H1 (cell line): Measurements from ENCODE around the gene PKD1L1. TPM values are rescaled to one million over a fixed set of nuclear protein-coding genes. Genes with fewer than 3 reads are reported as not detected.
A peak's percentile ranks its signal among the peaks of the same experiment; 100 is the strongest.

Experiments used
- CTCF ChIA-PET: fragments of 300-600 bp; sonication (Branson Sonifier 250); formaldehyde crosslinking; loops from one replicate; lab custom pipeline; 2021; ENCODE audit not compliant: partially characterized antibody; lab: Charles Lee
- POLR2A ChIA-PET: fragments of 300-600 bp; sonication (Branson Sonifier 250); formaldehyde crosslinking; loops from one replicate; lab custom pipeline; 2021; ENCODE audit warnings: inconsistent platforms; ENCODE audit not compliant: partially characterized antibody; lab: Charles Lee
- DNase-seq, 2 experiments: peaks; one replicate each; pipeline versions ENCODE4 v3.0.0 to v3.0.0-alpha.2; 2010 to 2022; ENCODE audit warnings: low spot score in 2 of 2, low read depth in 1 of 2, mixed read lengths in 1 of 2
- FAIRE-seq: peaks from 2 replicates; lab custom pipeline; 2011; peaks lifted over from hg19 to GRCh38; lab: Jason Lieb, UNC
- H2AFZ ChIP-seq: 2 replicates; pipeline ENCODE4 v1.8.1; 2012; ENCODE audit warnings: low read length, inconsistent platforms
- H2AK5ac ChIP-seq: 2 replicates; pipeline ENCODE4 v1.6.1; 2013; ENCODE audit warnings: low read depth, low read length
- H2BK120ac ChIP-seq: replicated peaks from 2 replicates; pipeline ENCODE3; 2013; ENCODE audit warnings: low read depth, low read length, inconsistent platforms
- H2BK12ac ChIP-seq: 2 replicates; pipeline ENCODE4 v1.6.1; 2013; ENCODE audit warnings: low read depth, low read length
- H2BK15ac ChIP-seq: 2 replicates; pipeline ENCODE4 v1.6.1; 2013; ENCODE audit warnings: low read length
- H2BK20ac ChIP-seq: 2 replicates; pipeline ENCODE4 v1.6.1; 2013; ENCODE audit warnings: low read length
- H2BK5ac ChIP-seq: 2 replicates; pipeline ENCODE4 v1.6.1; 2013; ENCODE audit warnings: low read depth, low read length
- H3K14ac ChIP-seq: 2 replicates; pipeline ENCODE4 v1.6.1; 2013; ENCODE audit warnings: inconsistent platforms; ENCODE audit not compliant: insufficient read length
- H3K18ac ChIP-seq: 2 replicates; pipeline ENCODE4 v1.6.1; 2013; ENCODE audit warnings: low read length; ENCODE audit errors: extremely low read depth
- H3K23ac ChIP-seq: 2 replicates; pipeline ENCODE4 v1.6.1; 2013; ENCODE audit warnings: inconsistent platforms; ENCODE audit not compliant: insufficient read length
- H3K23me2 ChIP-seq: 2 replicates; pipeline ENCODE4 v1.6.1; 2013; ENCODE audit warnings: low read depth, low read length
- H3K27ac ChIP-seq: 2 replicates; pipeline ENCODE4 v1.6.1; 2011; ENCODE audit warnings: low read depth, low read length, inconsistent platforms
- H3K27me3 ChIP-seq, 4 experiments: replicated peaks in 1 of 4; 1 replicate in 1 of 4; 2 replicates in 3 of 4; pipeline versions ENCODE4 v1.6.1 to v1.8.1; 2011 to 2013; ENCODE audit warnings: low read length in 3 of 4, mild to moderate bottlenecking in 3 of 4, inconsistent platforms in 2 of 4, mixed read lengths in 2 of 4, moderate library complexity in 1 of 4; ENCODE audit not compliant: control insufficient read depth in 3 of 4, insufficient read depth in 3 of 4; ENCODE audit errors: extremely low read depth in 1 of 4
- H3K36me3 ChIP-seq, 4 experiments: 2 replicates each; pipeline versions ENCODE4 v1.6.1 to v1.8.1; 2011 to 2013; ENCODE audit warnings: mild to moderate bottlenecking in 4 of 4, low read length in 3 of 4, moderate library complexity in 2 of 4, control low read depth in 1 of 4, inconsistent platforms in 1 of 4; ENCODE audit not compliant: insufficient read depth in 4 of 4, control insufficient read depth in 2 of 4
- H3K4ac ChIP-seq: replicated peaks from 2 replicates; pipeline ENCODE3; 2013; ENCODE audit warnings: low read length, low read depth, mixed read lengths, inconsistent platforms; ENCODE audit not compliant: insufficient read length
- H3K4me1 ChIP-seq, 4 experiments: replicated peaks in 1 of 4; 1 replicate in 1 of 4; 2 replicates in 3 of 4; pipeline versions ENCODE4 v1.6.1 to v1.8.1; 2011 to 2013; ENCODE audit warnings: low read length in 3 of 4, inconsistent platforms in 2 of 4, mixed read lengths in 1 of 4; ENCODE audit not compliant: insufficient read depth in 4 of 4, control insufficient read depth in 3 of 4
- H3K4me2 ChIP-seq, 2 experiments: 2 replicates each; pipeline versions ENCODE4 v1.6.1 to v1.8.1; 2011 to 2013; ENCODE audit warnings: low read depth in 2 of 2, low read length in 2 of 2, control low read depth in 1 of 2, inconsistent platforms in 1 of 2, mild to moderate bottlenecking in 1 of 2; ENCODE audit not compliant: insufficient read depth in 1 of 2
- H3K4me3 ChIP-seq, 4 experiments: fragments of 200-600, 300-600 bp in 1 of 4; sonication (generic), shearing (Covaris generic), sonication (Bioruptor Twin) in 1 of 4; 2 replicates each; pipeline versions ENCODE4 v1.5.1 to v1.8.1; 2011 to 2016; ENCODE audit warnings: low read length in 4 of 4, low read depth in 3 of 4, control low read depth in 2 of 4, inconsistent platforms in 2 of 4, mild to moderate bottlenecking in 2 of 4, mixed read lengths in 1 of 4, moderate library complexity in 1 of 4; ENCODE audit not compliant: insufficient read depth in 2 of 4; ENCODE audit errors: extremely low read depth in 1 of 4
- H3K56ac ChIP-seq: replicated peaks from 2 replicates; pipeline ENCODE3; 2013; ENCODE audit warnings: low read depth, mild to moderate bottlenecking, mixed read lengths, low read length, inconsistent platforms; ENCODE audit not compliant: insufficient read length
- H3K79me1 ChIP-seq: 2 replicates; pipeline ENCODE4 v1.6.1; 2013; ENCODE audit warnings: low read depth, low read length, control low read depth
- H3K79me2 ChIP-seq, 2 experiments: 2 replicates each; pipeline versions ENCODE4 v1.6.1 to v1.8.1; 2012 to 2013; ENCODE audit warnings: low read length in 2 of 2, mild to moderate bottlenecking in 2 of 2, inconsistent platforms in 1 of 2; ENCODE audit not compliant: insufficient read depth in 2 of 2, control insufficient read depth in 1 of 2
- H3K9ac ChIP-seq, 4 experiments: replicated peaks in 1 of 4; 1 replicate in 1 of 4; 2 replicates in 3 of 4; pipeline versions ENCODE4 v1.6.1 to v1.8.1; 2011 to 2013; ENCODE audit warnings: low read depth in 3 of 4, low read length in 3 of 4, control low read depth in 2 of 4, mild to moderate bottlenecking in 2 of 4, moderate library complexity in 2 of 4, inconsistent platforms in 1 of 4; ENCODE audit errors: extremely low read depth in 1 of 4
- H3K9me3 ChIP-seq, 2 experiments: 2 replicates each; pipeline versions ENCODE4 v1.6.1 to v1.8.1; 2012 to 2013; ENCODE audit warnings: mild to moderate bottlenecking in 2 of 2, moderate library complexity in 2 of 2, control low read depth in 1 of 2, inconsistent platforms in 1 of 2, low read depth in 1 of 2, low read length in 1 of 2, mixed read lengths in 1 of 2; ENCODE audit not compliant: insufficient read depth in 2 of 2
- H4K20me1 ChIP-seq, 2 experiments: replicated peaks in 1 of 2; 2 replicates each; pipeline versions ENCODE3 to v1.8.1; 2011 to 2013; ENCODE audit warnings: inconsistent platforms in 2 of 2, low read length in 2 of 2, mild to moderate bottlenecking in 1 of 2; ENCODE audit not compliant: insufficient read depth in 2 of 2, control insufficient read depth in 1 of 2
- H4K5ac ChIP-seq: 2 replicates; pipeline ENCODE4 v1.6.1; 2013; ENCODE audit warnings: low read length, low read depth, mixed read lengths, inconsistent platforms; ENCODE audit not compliant: insufficient read length
- H4K8ac ChIP-seq: 2 replicates; pipeline ENCODE4 v1.8.0; 2013; ENCODE audit warnings: mild to moderate bottlenecking, moderate library complexity, low read length, inconsistent platforms; ENCODE audit not compliant: insufficient read depth; ENCODE audit errors: extremely low read depth
- H4K91ac ChIP-seq: replicated peaks from 2 replicates; pipeline ENCODE3; 2013; ENCODE audit warnings: low read length, mixed read lengths, inconsistent platforms; ENCODE audit not compliant: insufficient read length
- ASH2L ChIP-seq: fragments of 200-600, 300-600 bp; sonication (generic); IDR thresholded peaks from one replicate; pipeline ENCODE4 v1.7.1; 2017; ENCODE audit warnings: low read length
- BACH1 ChIP-seq: IDR thresholded peaks from 2 replicates; pipeline ENCODE4 v1.6.1; 2012; ENCODE audit warnings: low read length, improper control_type of control experiment
- CEBPB ChIP-seq: IDR thresholded peaks from 2 replicates; pipeline ENCODE4 v1.6.1; 2012; ENCODE audit warnings: low read depth, low read length
- CTBP2 ChIP-seq: IDR thresholded peaks from 2 replicates; pipeline ENCODE4 v1.7.0; 2011; ENCODE audit warnings: borderline replicate concordance, mild to moderate bottlenecking, moderate library complexity, mixed read lengths, low read length; ENCODE audit not compliant: insufficient read depth, insufficient read length
- EGR1 ChIP-seq: IDR thresholded peaks from 2 replicates; pipeline ENCODE4 v1.6.1; 2011; ENCODE audit warnings: low read depth, low read length, borderline replicate concordance
- EP300 ChIP-seq, 2 experiments: IDR thresholded peaks; 1 replicate in 1 of 2; 2 replicates in 1 of 2; pipeline ENCODE4 v1.6.1; 2011 to 2012; ENCODE audit warnings: low read depth in 2 of 2, low read length in 2 of 2, mild to moderate bottlenecking in 2 of 2, borderline replicate concordance in 1 of 2, inconsistent platforms in 1 of 2, moderate library complexity in 1 of 2
- FOSL1 ChIP-seq: IDR thresholded peaks from 2 replicates; pipeline ENCODE4 v1.6.1; 2011; ENCODE audit warnings: mild to moderate bottlenecking, low read depth, low read length, moderate library complexity; ENCODE audit not compliant: insufficient read depth
- PHF8 ChIP-seq: fragments of 200-600 bp; sonication (generic); conservative IDR thresholded peaks from 2 replicates; pipeline ENCODE4 v1.7.1; 2012; ENCODE audit warnings: low read depth, mild to moderate bottlenecking, inconsistent platforms, low read length, moderate library complexity
- POLR2A ChIP-seq, 2 experiments: IDR thresholded peaks; 1 replicate in 1 of 2; 2 replicates in 1 of 2; pipeline ENCODE4 v1.6.1; 2011; ENCODE audit warnings: low read depth in 2 of 2, low read length in 2 of 2, mild to moderate bottlenecking in 2 of 2; ENCODE audit errors: control extremely low read depth in 1 of 2
- RAD21 ChIP-seq, 2 experiments: IDR thresholded peaks in 1 of 2; conservative IDR thresholded peaks in 1 of 2; 2 replicates each; pipeline ENCODE4 v1.6.1; 2011; ENCODE audit warnings: low read depth in 2 of 2, low read length in 2 of 2, improper control_type of control experiment in 1 of 2, inconsistent platforms in 1 of 2, mild to moderate bottlenecking in 1 of 2, moderate library complexity in 1 of 2
- SAP30 ChIP-seq: fragments of 300-600 bp; sonication (generic); IDR thresholded peaks from 2 replicates; pipeline ENCODE4 v1.7.1; 2012; ENCODE audit warnings: low read length, moderate library complexity, mild to moderate bottlenecking, inconsistent platforms; ENCODE audit not compliant: insufficient read depth, insufficient replicate concordance
- TBP ChIP-seq: IDR thresholded peaks from 2 replicates; pipeline ENCODE4 v1.6.1; 2011; ENCODE audit warnings: low read depth, low read length, improper control_type of control experiment
- WGBS, 2 experiments: shearing (Covaris generic) in 1 of 2; methylation state at CpG; one replicate each; pipeline versions ENCODE4 v1.1.6 to v1.1.7; 2013 to 2015; ENCODE audit warnings: low lambda C conversion rate in 2 of 2, mixed read lengths in 2 of 2, inconsistent platforms in 1 of 2, low coverage in 1 of 2, missing lambda C conversion rate in 1 of 2; ENCODE audit not compliant: insufficient replicate concordance in 2 of 2, insufficient coverage in 1 of 2, insufficient read length in 1 of 2; ENCODE audit errors: extremely low coverage in 1 of 2, missing lambda C conversion rate in 1 of 2; 5-methylcytosine and 5-hydroxymethylcytosine counted together
- polyA plus RNA-seq, 7 experiments: library from polyadenylated mRNA; depleted of rRNA in 3 of 7; stranded (reverse) in 5 of 7; unstranded in 2 of 7; fragments of >200 nt in 5 of 7; fragments of 200-250 nt in 2 of 7; gene quantifications; 1 replicate in 5 of 7; 2 replicates in 1 of 7; 4 replicates in 1 of 7; pipeline versions ENCODE4 v1.2.1 to v1.2.3, GENCODE V29; 2011 to 2013; ENCODE audit warnings: missing spikeins in 2 of 7, mixed read lengths in 2 of 7
- total RNA-seq: library from RNA; stranded (reverse); fragmentation: NEBNext Ultra II Directional; extraction: Animal tissue kit (Norgen Biotek cat#: 25700); gene quantifications from 2 replicates; pipeline ENCODE4 v1.2.1, GENCODE V29; 2021
- TF ChIP-seq, protein P1 (sequence below): IDR thresholded peaks from 2 replicates; pipeline ENCODE4 v1.6.1; 2011; ENCODE audit warnings: low read depth, mild to moderate bottlenecking, low read length; ENCODE audit not compliant: insufficient read depth

PKD1L1 gene
- total and polyA plus RNA-seq, 2 of the 8 experiments (the other 6 are each of a cell fraction or from before 2014, with no cell fraction given): 0.22 to 0.35 TPM

DNA sequence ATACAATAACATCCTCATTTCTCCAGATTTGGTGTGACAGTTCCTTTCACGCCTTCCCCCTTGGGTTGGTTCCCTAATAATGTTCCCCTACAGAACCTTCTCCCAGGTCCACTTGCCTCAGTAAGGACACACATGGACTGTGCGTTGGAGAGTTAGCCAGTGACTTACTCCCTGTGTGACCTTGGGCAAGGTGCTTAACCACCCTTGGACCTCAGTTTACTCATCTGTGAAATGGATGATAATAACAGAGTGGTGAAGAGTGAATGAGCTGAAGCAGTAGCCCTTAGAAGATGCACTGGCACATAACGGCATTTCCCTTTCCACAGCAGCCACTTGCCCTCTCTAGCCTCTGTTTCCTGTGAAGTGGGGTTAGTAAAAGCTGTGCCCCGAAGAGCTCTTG, 175.8 kb downstream of the PKD1L1 start:
- Histone ChIP-seq H3K79me2 (no peaks in the 10 kb centered on the region), H3K9me3 (0 out of 4 replicates have a peak, but pooled peaks cover 0 to 3% of the 10 kb centered on the region in 2 experiments), H3K9ac (no peak overlapping the region), H4K91ac (no peak overlapping the region), H3K23me2 (no peaks in the 10 kb centered on the region), H3K36me3 (no peaks in the 10 kb centered on the region), H3K4ac (no peak overlapping the region), H3K4me2 (no peak overlapping the region), H3K79me1 (no peaks in the 10 kb centered on the region), H2AFZ (no peak overlapping the region), H2AK5ac (no peak overlapping the region), H3K4me3 (no peak overlapping the region), H3K23ac (no peak overlapping the region), H3K27ac (no peak overlapping the region), H3K4me1 (peaks cover 0 to 7% (median 0%) of the 10 kb centered on the region in 4 experiments; a peak in 1 of 7 replicates), H3K14ac (no peak overlapping the region), H3K56ac (no peak overlapping the region), H2BK5ac (no peak overlapping the region), H3K27me3 (no peaks in the 10 kb centered on the region), H2BK15ac (no peak overlapping the region), H2BK120ac (no peak overlapping the region), H4K8ac (no peak overlapping the region), H4K20me1 (no peaks in the 10 kb centered on the region), H2BK20ac (no peak overlapping the region), H3K18ac (no peak overlapping the region), H2BK12ac (peak overlapping the region; percentile 20; the same call in 1 of the 2 replicates), H4K5ac (no peak overlapping the region)
- DNase-seq (no peak), FAIRE-seq (no peak)
- POLR2A ChIA-PET: no interaction called here
- WGBS, 2 experiments: 96% methylated on average over 4 of the region's 4 CpGs; no CpG with 5 or more reads in 1 of the 2 experiments
- CTCF ChIA-PET: interaction anchor here (0.6 to 1.6 kb wide), 4 partner anchors 18 to 185 kb away, joined by 3 to 6 read pairs (median 4); no protein-coding TSS in a partner anchor
- no peak for TF ChIP-seq RAD21 (IDR thresholded peaks at IDR 0.05 in 1 of 2, conservative IDR thresholded peaks at IDR 0.05 in 1 of 2; ENCODE audit: low read depth in 2 of 2, low read length in 2 of 2)
- TF ChIP-seq, protein P1, sequence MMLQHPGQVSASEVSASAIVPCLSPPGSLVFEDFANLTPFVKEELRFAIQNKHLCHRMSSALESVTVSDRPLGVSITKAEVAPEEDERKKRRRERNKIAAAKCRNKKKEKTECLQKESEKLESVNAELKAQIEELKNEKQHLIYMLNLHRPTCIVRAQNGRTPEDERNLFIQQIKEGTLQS: no peak
- TF ChIP-seq FOSL1: no peak
- TF ChIP-seq CEBPB: no peak
- TF ChIP-seq EGR1: no peak
- TF ChIP-seq BACH1: no peak
- TF ChIP-seq POLR2A (IDR thresholded peaks at IDR 0.05; ENCODE audit: control extremely low read depth in 1 of 2, low read depth in 2 of 2, low read length in 2 of 2): no peak
- no peak for TF ChIP-seq ASH2L
- TF ChIP-seq TBP: no peak
- no peak for TF ChIP-seq SAP30
- TF ChIP-seq CTBP2: no peak
- TF ChIP-seq PHF8: no peak
- TF ChIP-seq EP300 (IDR thresholded peaks at IDR 0.05; ENCODE audit: borderline replicate concordance in 1 of 2, low read depth in 2 of 2, low read length in 2 of 2): no peak
